Measurements from ENCODE around the gene KIAA1328.

DNA sequence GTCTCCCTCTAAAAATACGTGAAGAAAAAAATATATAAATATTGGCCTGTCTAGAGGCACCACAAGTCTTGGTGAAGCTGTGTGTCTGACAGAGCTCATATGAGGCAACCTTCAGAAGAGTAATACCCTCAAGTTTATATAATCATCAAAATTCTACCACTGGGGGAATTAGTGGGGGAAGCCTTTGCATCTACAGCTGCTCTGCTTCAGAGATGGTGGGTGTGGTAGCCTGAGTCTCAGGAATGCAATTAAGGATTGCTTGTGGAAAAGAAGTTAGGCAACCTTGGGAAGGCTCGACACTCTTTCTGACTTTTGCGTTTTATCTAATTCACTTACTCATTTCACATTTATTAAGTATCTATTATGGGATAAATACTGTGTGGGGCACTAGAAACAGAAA lies 17.5 kb upstream of the KIAA1328 start:
- TF ChIP-seq, protein P1, sequence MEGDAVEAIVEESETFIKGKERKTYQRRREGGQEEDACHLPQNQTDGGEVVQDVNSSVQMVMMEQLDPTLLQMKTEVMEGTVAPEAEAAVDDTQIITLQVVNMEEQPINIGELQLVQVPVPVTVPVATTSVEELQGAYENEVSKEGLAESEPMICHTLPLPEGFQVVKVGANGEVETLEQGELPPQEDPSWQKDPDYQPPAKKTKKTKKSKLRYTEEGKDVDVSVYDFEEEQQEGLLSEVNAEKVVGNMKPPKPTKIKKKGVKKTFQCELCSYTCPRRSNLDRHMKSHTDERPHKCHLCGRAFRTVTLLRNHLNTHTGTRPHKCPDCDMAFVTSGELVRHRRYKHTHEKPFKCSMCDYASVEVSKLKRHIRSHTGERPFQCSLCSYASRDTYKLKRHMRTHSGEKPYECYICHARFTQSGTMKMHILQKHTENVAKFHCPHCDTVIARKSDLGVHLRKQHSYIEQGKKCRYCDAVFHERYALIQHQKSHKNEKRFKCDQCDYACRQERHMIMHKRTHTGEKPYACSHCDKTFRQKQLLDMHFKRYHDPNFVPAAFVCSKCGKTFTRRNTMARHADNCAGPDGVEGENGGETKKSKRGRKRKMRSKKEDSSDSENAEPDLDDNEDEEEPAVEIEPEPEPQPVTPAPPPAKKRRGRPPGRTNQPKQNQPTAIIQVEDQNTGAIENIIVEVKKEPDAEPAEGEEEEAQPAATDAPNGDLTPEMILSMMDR (IDR thresholded peaks at IDR 0.05), result no peak
- no peak for TF ChIP-seq POLR2A (IDR thresholded peaks at IDR 0.05)
- no peak for TF ChIP-seq POLR2AphosphoS5 (IDR thresholded peaks at IDR 0.05)
